Left colon (tissue), 2 donors: ENCODE data around the gene MAT2A. TPM values are rescaled to one million over a fixed set of nuclear protein-coding genes. Genes with fewer than 3 reads are reported as not detected.
"Not testable (repeated sequence)": the region's sequence is repeated elsewhere in the genome, so short reads cannot be mapped to it uniquely, and the experiment has no call there.

Experiments
- ATAC-seq: fragments of 200-7000 bp; cut with Tn5 transposase; one replicate; pipeline ENCODE4 v1.9.1; 2020; ENCODE audit warnings: mild to moderate bottlenecking, moderate library complexity
- DNase-seq, 2 donors: peaks; one replicate each; pipeline ENCODE4 v3.0.0-alpha.2; 2020
- intact Hi-C, 2 donors: fragments of 100-400 bp; cut with DNase I in 1 of 2; cut with micrococcal nuclease in 1 of 2; formaldehyde crosslinking; loops; one replicate each; pipeline versions ENCODE4 v1.11.2 to v1.14.0; 2022; cut with DNase I, micrococcal nuclease
- total RNA-seq, 2 donors: library from RNA; stranded (reverse); fragmentation: NEBNext Ultra II Directional; extraction: Animal tissue kit (Norgen Biotek cat#: 25700); gene quantifications; one replicate each; pipeline ENCODE4 v1.2.1, GENCODE V29; 2021
- donor health status: DM: no; HTN: no; CAD: no.
- donor health status: DM: yes; HTN: yes; CAD: no.

Gene MAT2A
- total RNA-seq, 2 donors from 2014 or later, result 147 to 173 TPM

GRCh38 chr2:85542777-85543176 lies 3.8 kb downstream of the MAT2A start:
- intact Hi-C loops, result loop anchor here in 1 of 2 donors (5.0 kb wide), 1 partner anchor 115 kb away; no protein-coding TSS in a partner anchor
- ATAC-seq, result no peak

GRCh38 chr2:85544254-85544691 lies 5.3 kb downstream of the MAT2A start:
- DNase-seq, ATAC-seq: not testable (repeated sequence)
- intact Hi-C loops, result loop anchor here in 1 of 2 donors (5.0 kb wide), 1 partner anchor 117 kb away; no protein-coding TSS in a partner anchor

More at GRCh38 chr2:85542777-85543176, 3.8 kb downstream of the MAT2A start:
- DNase-seq, result no peak

- DNase-seq, ATAC-seq: not testable (repeated sequence)
- intact Hi-C loops, result loop anchor here in 1 of 2 donors (5.0 kb wide), 1 partner anchor 118 kb away; no protein-coding TSS in a partner anchor
Observed at GRCh38 chr2:85544915-85545779, 6.2 kb downstream of the MAT2A start.

- ATAC-seq, result no peak
- no peak for DNase-seq
- intact Hi-C loops, result no loop called here
Observed at GRCh38 chr2:85545780-85546240, 6.8 kb downstream of the MAT2A start.

- intact Hi-C loops, result no loop called here
- no peak for DNase-seq
- peak; percentile 14 for ATAC-seq
Observed at GRCh38 chr2:85547089-85547858, 8.3 kb downstream of the MAT2A start.

- peak; percentile 23 for ATAC-seq
- DNase-seq, result no peak
- intact Hi-C loops, result no loop called here
Observed at GRCh38 chr2:85547859-85548607, 9.1 kb downstream of the MAT2A start.

- intact Hi-C loops, result no loop called here
- ATAC-seq, result no peak
Observed at GRCh38 chr2:85548608-85548900, 9.6 kb downstream of the MAT2A start.

GRCh38 chr2:85549095-85549494 lies 10.1 kb downstream of the MAT2A start:
- no peak for DNase-seq
- intact Hi-C loops, result no loop called here
- no peak for ATAC-seq

More at GRCh38 chr2:85548608-85548900, 9.6 kb downstream of the MAT2A start:
- no peak for DNase-seq

GRCh38 chr2:85549826-85550225 lies 10.9 kb downstream of the MAT2A start:
- ATAC-seq (no peak), DNase-seq (no peak)
- intact Hi-C loops, result loop anchor here in 1 of 2 donors (5.0 kb wide), 1 partner anchor 128 kb away; no protein-coding TSS in a partner anchor

GRCh38 chr2:85550486-85550885 lies 11.5 kb downstream of the MAT2A start:
- ATAC-seq (no peak), DNase-seq (no peak)
- intact Hi-C loops, result loop anchor here in 1 of 2 donors (5.0 kb wide), 1 partner anchor 128 kb away; no protein-coding TSS in a partner anchor

GRCh38 chr2:85551698-85552678 lies 13.0 kb downstream of the MAT2A start:
- DNase-seq (peak; percentile 74 to 86), ATAC-seq (peak; percentile 78)
- intact Hi-C loops, result loop anchor here (2.0 to 5.0 kb wide), 2 partner anchors 130 to 131 kb away; no protein-coding TSS in a partner anchor

- no peak for ATAC-seq
- no peak for DNase-seq
- intact Hi-C loops, result loop anchor here (2.0 to 5.0 kb wide), 2 partner anchors 131 to 132 kb away; no protein-coding TSS in a partner anchor
Observed at GRCh38 chr2:85553184-85553583, 14.2 kb downstream of the MAT2A start.

- intact Hi-C loops, result loop anchor here in 1 of 2 donors (5.0 kb wide), 1 partner anchor 133 kb away; no protein-coding TSS in a partner anchor
- ATAC-seq, result no peak
- DNase-seq, result no peak
Observed at GRCh38 chr2:85554980-85555612, 16.1 kb downstream of the MAT2A start.

- ATAC-seq (no peak), DNase-seq (no peak)
- intact Hi-C loops, result no loop called here
Observed at GRCh38 chr2:85557130-85557529, 18.2 kb downstream of the MAT2A start.

GRCh38 chr2:85558160-85558559 lies 19.2 kb downstream of the MAT2A start:
- intact Hi-C loops, result no loop called here
- no peak for ATAC-seq
- no peak for DNase-seq

GRCh38 chr2:85560403-85560726 lies 21.4 kb downstream of the MAT2A start:
- ATAC-seq, DNase-seq, intact Hi-C loops: not testable (repeated sequence)

- DNase-seq, result no peak
- intact Hi-C loops, result no loop called here
- ATAC-seq, result no peak
Observed at GRCh38 chr2:85560812-85561279, 21.9 kb downstream of the MAT2A start.
